ENCODE results near the gene AHNAK.

- TF ChIP-seq GABPA (IDR thresholded peaks at IDR 0.05; ENCODE audit: borderline replicate concordance, insufficient read depth, low read length), result no peak
- no peak for TF ChIP-seq MAX (IDR thresholded peaks at IDR 0.05)
- no peak for TF ChIP-seq JUND (IDR thresholded peaks at IDR 0.05; ENCODE audit: low read length)
- TF ChIP-seq TAF1 (IDR thresholded peaks at IDR 0.05; ENCODE audit: low read depth, low read length), result no peak
- TF ChIP-seq YY1 (IDR thresholded peaks at IDR 0.05; ENCODE audit: low read depth, low read length), result no peak
- TF ChIP-seq CTCF (IDR thresholded peaks at IDR 0.05; ENCODE audit: control extremely low read depth in 1 of 3, insufficient read depth in 1 of 3, low read depth in 1 of 3, low read length in 3 of 3), result no peak
- no peak for TF ChIP-seq RNF2 (IDR thresholded peaks at IDR 0.05; ENCODE audit: borderline replicate concordance, low read depth, low read length, missing control alignments, poor library complexity, severe bottlenecking)
- TF ChIP-seq EP300 (IDR thresholded peaks at IDR 0.05; ENCODE audit: borderline replicate concordance in 1 of 2, low read depth in 2 of 2, low read length in 2 of 2), result no peak
- TF ChIP-seq EZH2 (IDR thresholded peaks at IDR 0.05; ENCODE audit: low read depth, low read length, severe bottlenecking), result no peak
- no peak for TF ChIP-seq CEBPB (IDR thresholded peaks at IDR 0.05; ENCODE audit: low read depth, low read length)
- no peak for TF ChIP-seq FOSL1 (IDR thresholded peaks at IDR 0.05; ENCODE audit: insufficient read depth, low read depth, low read length)
- TF ChIP-seq POLR2A (IDR thresholded peaks at IDR 0.05; ENCODE audit: control extremely low read depth in 1 of 2, low read depth in 2 of 2, low read length in 2 of 2), result no peak
- TF ChIP-seq HDAC2 (IDR thresholded peaks at IDR 0.05; ENCODE audit: borderline replicate concordance in 1 of 2, low read depth in 2 of 2, low read length in 2 of 2), result no peak
Measured at GRCh38 chr11:62501432-62501891, 45.1 kb downstream of the AHNAK start.
